NCI-H510A (cell line): Measurements from ENCODE around the gene RGS7.
"Not testable (repeated sequence)": the region's sequence is repeated elsewhere in the genome, so short reads cannot be mapped to it uniquely, and the experiment has no call there.

ENCODE experiments used
- DNase-seq: peaks from one replicate; lab custom pipeline; 2025; lab: John Stamatoyannopoulos, UW

Gene RGS7

GRCh38 chr1:240976685-240977084 lies 380.3 kb downstream of the RGS7 start:
- DNase-seq: no peak

DNA sequence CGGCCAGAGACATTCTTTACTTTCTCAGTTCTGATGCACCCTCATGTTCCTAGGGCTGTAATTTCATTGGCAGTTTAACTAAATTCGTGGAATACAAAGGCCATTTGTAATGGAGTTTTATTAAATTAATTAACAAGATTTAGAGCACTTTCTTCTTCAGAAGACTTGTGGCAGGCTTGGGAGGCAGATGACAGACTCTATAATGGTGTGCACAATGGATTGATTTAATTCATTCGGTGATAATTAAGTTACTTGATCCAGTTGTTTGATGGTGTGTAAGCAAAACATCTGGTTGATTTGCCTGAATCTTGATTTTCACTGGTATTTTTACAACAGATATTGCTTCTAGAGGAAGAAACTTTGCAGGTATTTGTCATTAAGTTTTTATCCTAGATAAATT lies 383.1 kb downstream of the RGS7 start:
- DNase-seq: no peak

GRCh38 chr1:240972059-240972458 lies 384.9 kb downstream of the RGS7 start:
- DNase-seq: not testable (repeated sequence)

DNA sequence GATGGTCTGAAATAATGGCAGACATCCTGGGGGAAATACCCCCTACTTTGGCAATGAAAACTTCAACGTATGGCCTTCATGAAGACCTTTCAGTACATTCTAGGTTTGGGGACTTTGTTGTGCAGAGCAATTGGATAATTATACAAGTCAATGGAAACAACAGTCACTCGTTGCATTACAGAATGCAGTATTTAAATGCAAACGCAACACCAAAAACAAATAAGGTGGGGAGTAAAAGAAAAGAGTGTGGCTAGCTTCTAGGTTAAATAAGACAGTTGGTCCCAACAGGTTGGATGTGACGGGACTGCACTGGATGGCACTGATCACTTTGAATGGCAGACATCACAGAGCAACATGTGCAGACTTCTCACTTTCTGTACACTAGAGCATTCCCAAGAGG lies 386.8 kb downstream of the RGS7 start:
- no peak for DNase-seq

DNA sequence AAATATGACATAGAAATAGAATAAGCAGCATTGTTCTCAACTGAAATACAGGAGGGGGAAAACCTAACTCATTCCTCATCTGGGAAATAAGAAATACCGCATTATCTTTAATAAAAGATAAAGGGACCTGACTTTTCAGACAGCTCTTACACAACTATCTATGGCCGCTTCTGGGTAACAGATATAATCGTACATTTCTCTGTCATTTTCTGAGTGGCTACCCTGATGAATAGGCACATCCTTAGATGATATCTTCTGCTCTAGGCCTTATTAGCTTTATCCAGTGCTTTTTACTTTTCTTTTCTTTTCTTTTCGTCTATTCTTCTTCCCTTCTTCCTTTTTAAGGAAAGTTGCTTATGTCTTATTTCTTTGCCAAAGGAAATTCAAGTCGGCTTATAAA lies 388.1 kb downstream of the RGS7 start:
- DNase-seq: no peak

GRCh38 chr1:240967070-240967724 lies 389.8 kb downstream of the RGS7 start:
- no peak for DNase-seq

DNA sequence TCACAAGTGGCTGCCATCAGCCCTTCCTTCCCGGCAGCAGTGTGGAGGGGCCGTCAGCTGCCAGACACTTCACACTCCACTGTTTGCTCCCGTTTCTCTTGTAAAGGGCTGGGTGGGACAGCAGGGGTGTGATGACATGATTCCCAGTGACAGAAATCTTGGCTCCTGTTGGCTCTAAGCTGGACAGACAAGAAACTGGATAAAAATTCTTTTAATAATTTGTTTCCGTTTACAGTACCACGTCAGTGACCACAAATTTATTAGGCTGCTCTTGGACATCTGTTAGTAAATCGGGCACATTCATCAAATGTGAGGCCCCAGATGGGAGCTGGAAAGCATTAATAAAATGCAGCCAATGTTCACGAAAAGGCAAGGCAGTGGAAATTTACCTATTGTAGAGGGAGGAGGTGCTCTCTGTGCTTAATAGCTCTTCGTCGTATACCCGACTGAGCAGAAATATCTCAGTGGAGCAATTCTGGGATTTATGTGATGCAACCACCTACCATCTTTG lies 391.4 kb downstream of the RGS7 start:
- no peak for DNase-seq

- no peak for DNase-seq
These were observed 394.9 kb downstream of the RGS7 start for GRCh38 chr1:240962086-240962485.

GRCh38 chr1:240956424-240956823 lies 400.6 kb downstream of the RGS7 start:
- no peak for DNase-seq

GRCh38 chr1:240956020-240956419 lies 401.0 kb downstream of the RGS7 start:
- DNase-seq: no peak

DNA sequence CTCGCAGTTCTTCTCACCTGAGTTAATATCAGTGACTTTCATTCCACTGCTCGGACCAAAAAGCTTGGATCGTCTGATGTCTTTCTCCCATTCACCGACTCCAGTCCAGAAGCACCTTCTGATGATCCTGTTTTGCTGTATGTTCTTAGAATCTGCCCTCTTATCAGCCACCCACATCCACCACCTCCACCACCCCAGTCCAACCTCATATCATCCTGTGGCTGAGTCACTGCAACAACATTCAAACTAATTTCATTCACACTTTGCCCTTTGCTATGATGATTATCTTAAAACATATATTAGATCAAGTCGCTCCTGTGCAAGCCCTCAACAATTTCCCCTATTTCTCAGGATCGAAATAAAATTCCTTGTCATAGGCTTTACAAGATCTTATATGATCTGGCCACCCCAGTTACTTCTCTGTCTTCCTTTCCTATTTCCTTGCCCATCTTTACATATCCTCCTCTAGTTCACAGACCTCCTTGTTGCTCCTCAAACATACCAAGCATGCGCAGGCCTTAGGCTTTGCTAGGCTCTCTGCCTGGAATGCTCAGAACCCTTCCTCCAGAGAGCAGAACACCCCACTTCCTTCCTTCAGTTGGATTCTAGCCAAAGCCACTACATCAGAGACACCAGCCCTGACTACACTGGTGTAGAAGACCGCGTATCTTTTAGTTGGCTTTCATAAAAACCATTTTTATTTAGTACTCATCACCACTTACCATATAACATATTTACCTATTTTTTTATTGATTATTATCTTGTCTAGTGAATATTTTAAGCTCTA lies 409.4 kb downstream of the RGS7 start:
- DNase-seq: no peak

DNA sequence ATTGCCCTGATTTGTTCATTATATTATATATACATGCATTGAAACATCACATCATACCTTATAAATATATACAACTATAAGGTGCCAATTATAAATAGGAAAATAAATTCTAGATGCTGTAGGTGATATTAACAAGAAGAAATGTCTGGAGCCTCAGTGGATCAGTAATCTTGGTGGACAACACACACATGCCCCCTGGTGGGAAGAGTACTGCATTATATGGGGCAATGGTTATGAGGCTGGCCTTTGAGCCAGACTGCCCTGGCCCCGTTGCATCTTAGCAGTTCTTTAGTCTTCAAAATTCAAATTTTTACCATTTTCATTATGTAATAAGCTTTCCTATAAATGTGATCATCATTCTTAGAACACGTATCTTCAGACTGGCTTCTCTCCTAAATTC lies 410.1 kb downstream of the RGS7 start:
- no peak for DNase-seq

- no peak for DNase-seq
These were observed 414.1 kb downstream of the RGS7 start for GRCh38 chr1:240942901-240943300.

GRCh38 chr1:240941701-240942370 lies 415.2 kb downstream of the RGS7 start:
- no peak for DNase-seq

- no peak for DNase-seq
These were observed 419.9 kb downstream of the RGS7 start for GRCh38 chr1:240936911-240937668.

DNA sequence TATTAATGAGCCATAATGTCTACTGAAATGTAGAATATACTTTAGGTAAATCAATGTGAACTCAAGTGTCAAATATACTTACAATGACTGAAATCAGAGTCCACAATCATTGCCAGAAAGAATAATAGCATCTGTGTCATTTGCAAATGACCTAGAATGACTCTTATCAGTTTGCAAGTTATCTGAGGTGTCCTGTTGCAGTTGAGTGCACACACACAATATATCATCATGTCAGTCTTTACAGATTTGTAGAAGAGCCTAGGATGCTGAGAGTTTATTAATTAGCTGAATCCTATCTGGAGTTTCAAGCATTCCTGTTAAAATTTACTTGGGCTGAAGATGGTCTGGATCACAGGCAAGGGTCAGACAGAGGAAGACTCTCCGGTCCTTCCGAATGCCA lies 421.1 kb downstream of the RGS7 start:
- no peak for DNase-seq

DNA sequence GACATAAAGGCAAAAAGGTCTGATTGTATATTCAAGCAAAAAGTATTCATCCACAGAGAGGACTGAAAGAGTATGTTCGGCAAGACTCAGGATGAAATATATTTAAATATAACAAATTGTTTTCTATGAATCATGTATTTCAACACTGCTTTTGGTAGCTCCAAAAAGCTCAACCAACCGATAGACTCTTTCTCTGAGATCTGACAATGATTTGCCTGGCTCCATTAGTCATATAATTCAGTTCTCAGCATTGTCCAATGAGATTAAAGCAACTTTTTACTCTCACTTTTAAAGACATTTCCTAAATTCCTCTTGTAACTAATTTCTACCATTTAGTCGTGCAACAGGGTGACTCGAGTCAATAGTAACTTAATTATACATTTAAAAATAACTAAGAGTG lies 426.0 kb downstream of the RGS7 start:
- no peak for DNase-seq

GRCh38 chr1:240928265-240928664 lies 428.7 kb downstream of the RGS7 start:
- DNase-seq: no peak

GRCh38 chr1:240927821-240928220 lies 429.2 kb downstream of the RGS7 start:
- DNase-seq: no peak

GRCh38 chr1:240925273-240925672 lies 431.7 kb downstream of the RGS7 start:
- DNase-seq: no peak

DNA sequence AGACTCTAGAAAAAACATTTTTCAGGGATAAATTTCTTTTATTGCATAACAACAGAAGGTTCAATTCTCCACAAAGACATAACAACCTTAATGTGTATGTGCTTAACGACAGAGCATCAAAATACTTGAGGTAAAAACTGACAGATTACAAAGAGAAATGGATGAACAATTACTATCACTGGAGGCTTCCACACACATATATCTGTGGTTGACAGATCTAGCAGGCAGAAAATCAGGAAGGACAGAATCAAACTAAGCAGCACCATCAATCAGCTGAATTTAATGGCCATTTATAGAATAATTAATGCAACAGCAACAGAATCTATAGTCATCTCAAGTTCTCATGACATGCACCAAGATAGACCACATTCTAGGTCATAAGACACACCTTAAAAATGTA lies 439.0 kb downstream of the RGS7 start:
- no peak for DNase-seq

DNA sequence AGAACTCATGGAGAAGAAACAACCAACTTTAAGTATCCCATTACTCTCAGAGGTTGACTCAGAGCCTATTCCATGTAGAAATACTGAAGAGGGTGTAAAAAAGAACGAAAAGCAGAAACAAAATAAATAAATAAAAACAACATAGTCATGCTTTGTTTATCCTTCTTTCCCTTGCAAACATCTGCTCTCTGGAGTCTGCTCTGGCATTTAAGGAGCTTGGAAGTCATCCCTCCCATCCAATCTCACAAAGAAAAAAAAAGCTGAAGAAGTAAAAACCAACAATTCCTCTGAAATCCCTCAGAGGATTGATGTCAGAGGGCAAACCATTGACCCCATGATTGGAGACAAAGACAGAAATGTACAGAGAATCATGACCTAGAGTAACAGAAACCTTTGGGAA lies 442.5 kb downstream of the RGS7 start:
- DNase-seq: no peak
